Thyroid gland (tissue), 4 donors: ENCODE results near the gene NANOGP8. TPM values are rescaled to one million over a fixed set of nuclear protein-coding genes. Genes with fewer than 3 reads are reported as not detected.

Experiments
- DNase-seq, 2 donors: peaks; one replicate each; pipeline ENCODE4 v3.0.0-alpha.2; 2019
- H3K27ac ChIP-seq, 3 donors: fragments of 200-600 bp; sonication (generic); 1 replicate in 2 of 3; 2 replicates in 1 of 3; pipeline ENCODE4 v1.5.1; 2016 to 2019; ENCODE audit warnings: mild to moderate bottlenecking in 1 of 3, moderate library complexity in 1 of 3
- H3K27me3 ChIP-seq: fragments of 200-600 bp; sonication (generic); one replicate; pipeline ENCODE4 v1.5.1; 2019
- H3K36me3 ChIP-seq, 2 donors: fragments of 200-600 bp; sonication (generic); one replicate each; pipeline ENCODE4 v1.5.1; 2016 to 2019
- H3K4me1 ChIP-seq, 2 donors: fragments of 200-600 bp; sonication (generic); one replicate each; pipeline ENCODE4 v1.5.1; 2017 to 2019
- H3K4me3 ChIP-seq, 3 donors: fragments of 200-600 bp; sonication (generic); replicated peaks in 1 of 3; 1 replicate in 2 of 3; 2 replicates in 1 of 3; pipeline ENCODE4 v1.5.1; 2016; ENCODE audit warnings: mild to moderate bottlenecking in 1 of 3
- H3K9me3 ChIP-seq: fragments of 200-600 bp; sonication (generic); one replicate; pipeline ENCODE4 v1.5.1; 2017
- POLR2A ChIP-seq, 2 donors: fragments of 450-650 bp; IDR thresholded peaks; one replicate each; pipeline ENCODE4 v1.6.1; 2017; ENCODE audit warnings: antibody characterized with exemption in 2 of 2, mild to moderate bottlenecking in 2 of 2, moderate library complexity in 1 of 2
- WGBS, 2 donors: methylation state at CpG; one replicate each; pipeline ENCODE4 v1.1.5; 2017; 5-methylcytosine and 5-hydroxymethylcytosine counted together
- intact Hi-C: fragments of 100-400 bp; cut with DNase I; formaldehyde crosslinking; loops from one replicate; pipeline ENCODE4 v1.15.1; 2023
- total RNA-seq, 4 donors: library from RNA; depleted of rRNA; stranded (reverse); fragments of >200 nt; gene quantifications; one replicate each; pipeline ENCODE4 v1.2.3, GENCODE V29; 2016
- TF ChIP-seq, protein P1 (sequence below), 6 experiments: fragments of 200-600 bp in 3 of 6; fragments of 450-650 bp in 3 of 6; sonication (generic) in 3 of 6; IDR thresholded peaks; one replicate each; pipeline ENCODE4 v1.5.1; 2016 to 2019; ENCODE audit warnings: antibody characterized with exemption in 6 of 6, mild to moderate bottlenecking in 2 of 6, inconsistent platforms in 1 of 6, moderate library complexity in 1 of 6

NANOGP8 gene
- total RNA-seq, 4 donors from 2014 or later = 0.81 to 3.2 (median 2.6) TPM

DNA sequence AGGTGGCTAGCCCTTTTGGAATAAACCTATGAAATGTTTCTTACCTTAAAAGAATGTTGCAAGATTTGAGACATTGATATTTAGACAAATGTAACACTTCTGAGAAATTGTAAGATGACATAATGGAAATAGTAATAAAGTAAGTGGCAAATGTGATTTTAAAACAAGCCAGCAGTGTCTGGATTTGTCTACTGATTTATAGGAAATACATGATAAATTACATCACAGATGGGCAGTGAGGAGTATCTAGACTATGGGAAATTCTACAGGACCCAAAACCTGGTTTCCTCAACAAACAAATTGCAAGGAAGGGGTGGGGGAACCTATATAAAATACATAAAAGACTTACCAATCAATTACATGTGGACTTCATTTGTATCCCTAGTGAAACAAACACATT lies 37.1 kb downstream of the NANOGP8 start:
- Histone ChIP-seq H3K4me1 (no peaks in the 10 kb centered on the region), H3K36me3 (no peaks in the 10 kb centered on the region)
- TF ChIP-seq, protein P1, sequence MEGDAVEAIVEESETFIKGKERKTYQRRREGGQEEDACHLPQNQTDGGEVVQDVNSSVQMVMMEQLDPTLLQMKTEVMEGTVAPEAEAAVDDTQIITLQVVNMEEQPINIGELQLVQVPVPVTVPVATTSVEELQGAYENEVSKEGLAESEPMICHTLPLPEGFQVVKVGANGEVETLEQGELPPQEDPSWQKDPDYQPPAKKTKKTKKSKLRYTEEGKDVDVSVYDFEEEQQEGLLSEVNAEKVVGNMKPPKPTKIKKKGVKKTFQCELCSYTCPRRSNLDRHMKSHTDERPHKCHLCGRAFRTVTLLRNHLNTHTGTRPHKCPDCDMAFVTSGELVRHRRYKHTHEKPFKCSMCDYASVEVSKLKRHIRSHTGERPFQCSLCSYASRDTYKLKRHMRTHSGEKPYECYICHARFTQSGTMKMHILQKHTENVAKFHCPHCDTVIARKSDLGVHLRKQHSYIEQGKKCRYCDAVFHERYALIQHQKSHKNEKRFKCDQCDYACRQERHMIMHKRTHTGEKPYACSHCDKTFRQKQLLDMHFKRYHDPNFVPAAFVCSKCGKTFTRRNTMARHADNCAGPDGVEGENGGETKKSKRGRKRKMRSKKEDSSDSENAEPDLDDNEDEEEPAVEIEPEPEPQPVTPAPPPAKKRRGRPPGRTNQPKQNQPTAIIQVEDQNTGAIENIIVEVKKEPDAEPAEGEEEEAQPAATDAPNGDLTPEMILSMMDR (IDR thresholded peaks at IDR 0.05) = no peak
- no peak for TF ChIP-seq POLR2A (IDR thresholded peaks at IDR 0.05)

DNA sequence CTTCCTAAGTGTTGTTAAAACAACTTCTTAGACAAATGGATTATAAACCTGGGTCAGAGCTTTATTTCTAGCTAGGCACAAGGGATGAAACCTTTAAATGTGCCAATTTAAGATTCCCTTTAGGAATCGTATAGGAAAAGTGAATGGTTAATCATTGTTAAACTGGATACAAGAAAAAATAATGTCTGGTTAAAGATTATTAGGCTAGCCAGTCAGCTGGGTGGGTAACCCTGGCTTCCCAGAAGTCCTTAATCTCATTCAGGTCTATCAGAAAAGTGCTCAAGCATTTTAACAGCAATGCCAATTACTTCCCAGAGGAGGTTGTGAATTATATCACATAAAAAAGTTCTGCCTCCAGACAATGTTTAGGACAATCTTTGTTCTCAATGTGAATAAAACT lies 37.6 kb downstream of the NANOGP8 start:
- Histone ChIP-seq H3K27ac (no peak overlapping the region), H3K4me1 (no peaks in the 10 kb centered on the region), H3K4me3 (no peak overlapping the region), H3K36me3 (no peaks in the 10 kb centered on the region), H3K9me3 (no peaks in the 10 kb centered on the region), H3K27me3 (no peaks in the 10 kb centered on the region)
- intact Hi-C loops = no loop called here
- 80 to 88% methylated on average over 1 of the region's 1 CpG for WGBS, 2 donors
- DNase-seq = no peak
- TF ChIP-seq, protein P1 (IDR thresholded peaks at IDR 0.05) = no peak

More for the DNA sequence above, 37.1 kb downstream of the NANOGP8 start:
- DNase-seq = no peak
- H3K27me3 ChIP-seq = no peaks in the 10 kb centered on the region
- intact Hi-C loops = no loop called here
- no peak overlapping the region for H3K27ac ChIP-seq
- no peaks in the 10 kb centered on the region for H3K9me3 ChIP-seq
- no peak overlapping the region for H3K4me3 ChIP-seq

DNA sequence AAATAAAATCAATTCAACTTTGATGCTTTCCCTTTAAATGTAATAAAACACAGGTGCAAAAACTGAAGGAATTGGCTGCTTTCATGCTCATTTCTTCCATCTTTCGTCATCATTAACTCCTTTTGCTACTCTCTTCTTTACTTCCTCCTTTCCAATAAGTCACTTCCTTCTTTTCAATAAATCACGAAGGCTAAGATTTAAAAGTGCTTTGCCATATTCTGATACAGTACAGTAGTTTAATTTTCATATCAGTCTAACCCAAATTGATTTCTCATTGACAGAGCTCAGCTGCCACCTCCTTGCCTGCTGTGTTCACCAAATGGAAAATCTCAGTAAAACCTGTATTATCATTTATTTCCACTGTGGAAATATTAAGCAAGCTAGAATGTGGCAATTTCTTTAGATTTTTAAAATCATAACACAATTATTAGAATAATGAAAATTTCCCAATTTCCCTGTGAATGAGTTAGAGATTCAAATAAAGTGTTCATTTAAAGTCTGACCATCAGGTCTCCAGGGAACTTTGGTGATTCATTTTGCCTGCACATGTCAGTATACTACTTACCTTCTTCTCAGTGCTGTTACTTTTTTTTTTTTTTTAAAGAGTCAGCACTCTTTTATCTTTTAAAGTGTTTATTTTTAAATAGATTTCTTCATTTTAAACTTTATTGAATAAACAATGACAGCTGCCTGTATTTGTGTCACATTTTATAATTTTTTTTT lies 41.6 kb downstream of the NANOGP8 start:
- H3K36me3 ChIP-seq = no peaks in the 10 kb centered on the region
- no peak overlapping the region for H3K27ac ChIP-seq
- intact Hi-C loops = no loop called here
- no peaks in the 10 kb centered on the region for H3K27me3 ChIP-seq
- TF ChIP-seq, protein P1 (IDR thresholded peaks at IDR 0.05) = no peak
- no peak for TF ChIP-seq POLR2A (IDR thresholded peaks at IDR 0.05)
- no peak for DNase-seq
- WGBS, 2 donors = 83 to 89% methylated on average over 2 of the region's 2 CpGs
- no peaks in the 10 kb centered on the region for H3K4me1 ChIP-seq
- no peak overlapping the region for H3K4me3 ChIP-seq
- H3K9me3 ChIP-seq = no peaks in the 10 kb centered on the region

DNA sequence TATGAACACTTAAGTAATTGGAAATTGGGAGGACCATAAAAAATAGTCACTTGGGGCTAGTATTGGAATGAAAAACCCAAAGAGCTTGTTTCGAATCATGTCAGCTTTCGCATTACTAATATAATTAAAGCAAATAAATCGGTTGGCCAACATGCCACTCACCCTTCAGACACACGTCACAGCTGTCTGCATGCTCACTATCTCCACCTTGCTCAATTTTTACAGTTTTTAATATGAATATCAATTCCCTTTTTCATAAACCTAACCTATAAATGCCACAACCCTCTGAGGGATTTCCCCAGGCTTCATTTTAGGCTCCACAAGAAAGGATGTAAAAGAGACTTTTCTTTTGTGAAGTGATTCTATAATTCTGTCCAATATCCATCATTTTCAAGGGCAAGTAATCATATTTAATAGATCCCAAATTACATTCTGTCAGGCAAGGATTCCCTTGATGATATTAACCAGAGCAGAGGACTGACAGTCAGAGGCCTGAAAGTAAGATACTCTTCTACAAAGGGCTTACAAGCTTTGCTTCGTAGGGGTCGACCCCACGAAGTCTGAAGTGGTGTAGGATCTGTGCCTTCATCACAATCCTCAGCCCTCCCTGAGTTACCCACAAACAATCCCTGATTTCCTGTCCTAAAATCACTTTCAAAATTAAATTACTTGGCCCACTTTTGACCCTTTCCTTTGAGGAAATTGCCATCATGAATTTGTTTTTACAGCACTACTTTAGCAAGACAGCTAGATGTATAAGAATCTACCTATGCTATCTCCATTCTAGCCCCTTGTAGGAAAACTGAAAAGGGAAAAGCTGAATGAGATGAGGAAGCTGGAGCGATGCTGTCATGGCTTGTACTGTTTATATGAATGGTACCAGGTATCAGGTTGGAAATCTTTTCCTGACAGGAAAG lies 44.5 kb downstream of the NANOGP8 start:
- no peaks in the 10 kb centered on the region for H3K36me3 ChIP-seq
- H3K4me3 ChIP-seq = no peak overlapping the region
- no peak for DNase-seq
- no peak overlapping the region for H3K27ac ChIP-seq
- no peaks in the 10 kb centered on the region for H3K4me1 ChIP-seq
- TF ChIP-seq POLR2A (IDR thresholded peaks at IDR 0.05) = no peak
- TF ChIP-seq, protein P1 (IDR thresholded peaks at IDR 0.05) = no peak
- intact Hi-C loops = no loop called here
- H3K27me3 ChIP-seq = no peaks in the 10 kb centered on the region
- 87 to 90% methylated on average over 8 of the region's 8 CpGs for WGBS, 2 donors
- H3K9me3 ChIP-seq = no peaks in the 10 kb centered on the region
